ENCODE measurements around the gene THAP4.

Gene THAP4

GRCh38 chr2:241638940-241639339, 2.0 kb upstream of the THAP4 start (continued):
- no peak for TF ChIP-seq POU6F1 (CRISPR knock-in tag; IDR thresholded peaks at IDR 0.05; ENCODE audit: borderline replicate concordance, low read depth)
- no peak for TF ChIP-seq RARB (CRISPR knock-in tag; IDR thresholded peaks at IDR 0.05)
- TF ChIP-seq ZNF565 (CRISPR knock-in tag; conservative IDR thresholded peaks at IDR 0.05; ENCODE audit: low read depth), result no peak
- TF ChIP-seq TOX (CRISPR knock-in tag; IDR thresholded peaks at IDR 0.05; ENCODE audit: borderline replicate concordance), result no peak
- no peak for TF ChIP-seq ZFP3 (CRISPR knock-in tag; IDR thresholded peaks at IDR 0.05)
- TF ChIP-seq ARNTL (CRISPR knock-in tag; IDR thresholded peaks at IDR 0.05; ENCODE audit: borderline replicate concordance, low read depth), result no peak
- no peak for TF ChIP-seq TCF4 (CRISPR knock-in tag; IDR thresholded peaks at IDR 0.05; ENCODE audit: borderline replicate concordance)
- TF ChIP-seq SNAI2 (CRISPR knock-in tag; IDR thresholded peaks at IDR 0.05), result no peak
- TF ChIP-seq ISL1 (CRISPR knock-in tag; IDR thresholded peaks at IDR 0.05), result no peak
- TF ChIP-seq CREB5 (CRISPR knock-in tag; IDR thresholded peaks at IDR 0.05; ENCODE audit: low read depth), result no peak
- TF ChIP-seq OSR1 (CRISPR knock-in tag; IDR thresholded peaks at IDR 0.05), result no peak

- ATAC-seq, result peak; percentile 12
Observed at GRCh38 chr2:241637795-241638660, 1.1 kb upstream of the THAP4 start.

GRCh38 chr2:241636182-241637017, 558 bp downstream of the THAP4 start:
- TF ChIP-seq ZFP30 (CRISPR knock-in tag; IDR thresholded peaks at IDR 0.05) (no peak), TOX (CRISPR knock-in tag; IDR thresholded peaks at IDR 0.05; ENCODE audit: borderline replicate concordance) (no peak), ZFP3 (CRISPR knock-in tag; IDR thresholded peaks at IDR 0.05) (peak; percentile 70; the same call in 1 of the 2 replicates), CSRNP3 (CRISPR knock-in tag; IDR thresholded peaks at IDR 0.05) (no peak), TCF4 (CRISPR knock-in tag; IDR thresholded peaks at IDR 0.05; ENCODE audit: borderline replicate concordance) (no peak)
- peak; percentile 56 for ATAC-seq

More at GRCh38 chr2:241637795-241638660, 1.1 kb upstream of the THAP4 start:
- TF ChIP-seq ZNF565 (CRISPR knock-in tag; conservative IDR thresholded peaks at IDR 0.05; ENCODE audit: low read depth), result no peak
- TF ChIP-seq TOX (CRISPR knock-in tag; IDR thresholded peaks at IDR 0.05; ENCODE audit: borderline replicate concordance), result no peak
- no peak for TF ChIP-seq CSDC2 (CRISPR knock-in tag; IDR thresholded peaks at IDR 0.05)
- TF ChIP-seq ARNTL (CRISPR knock-in tag; IDR thresholded peaks at IDR 0.05; ENCODE audit: borderline replicate concordance, low read depth), result no peak
- TF ChIP-seq ZNF70 (CRISPR knock-in tag; IDR thresholded peaks at IDR 0.05), result no peak
- no peak for TF ChIP-seq ISL1 (CRISPR knock-in tag; IDR thresholded peaks at IDR 0.05)
- no peak for TF ChIP-seq SNAI2 (CRISPR knock-in tag; IDR thresholded peaks at IDR 0.05)
- no peak for TF ChIP-seq PPARA (CRISPR knock-in tag; IDR thresholded peaks at IDR 0.05; ENCODE audit: borderline replicate concordance)
- no peak for TF ChIP-seq ESRRG (CRISPR knock-in tag; IDR thresholded peaks at IDR 0.05)
- TF ChIP-seq TCF4 (CRISPR knock-in tag; IDR thresholded peaks at IDR 0.05; ENCODE audit: borderline replicate concordance), result no peak
- TF ChIP-seq RARB (CRISPR knock-in tag; IDR thresholded peaks at IDR 0.05), result no peak
- no peak for TF ChIP-seq OSR1 (CRISPR knock-in tag; IDR thresholded peaks at IDR 0.05)

- no peak for ATAC-seq
- TF ChIP-seq SNAI2 (CRISPR knock-in tag; IDR thresholded peaks at IDR 0.05) (no peak), ZC3H10 (CRISPR knock-in tag; IDR thresholded peaks at IDR 0.05) (no peak), TSHZ2 (CRISPR knock-in tag; IDR thresholded peaks at IDR 0.05) (no peak), ESRRG (CRISPR knock-in tag; IDR thresholded peaks at IDR 0.05) (no peak), ISL1 (CRISPR knock-in tag; IDR thresholded peaks at IDR 0.05) (no peak), ZFP30 (CRISPR knock-in tag; IDR thresholded peaks at IDR 0.05) (no peak), ZNF70 (CRISPR knock-in tag; IDR thresholded peaks at IDR 0.05) (no peak), ZNF565 (CRISPR knock-in tag; conservative IDR thresholded peaks at IDR 0.05; ENCODE audit: low read depth) (no peak), OSR1 (CRISPR knock-in tag; IDR thresholded peaks at IDR 0.05) (no peak), TOX (CRISPR knock-in tag; IDR thresholded peaks at IDR 0.05; ENCODE audit: borderline replicate concordance) (no peak), GLIS3 (CRISPR knock-in tag; IDR thresholded peaks at IDR 0.05) (no peak), POU6F1 (CRISPR knock-in tag; IDR thresholded peaks at IDR 0.05; ENCODE audit: borderline replicate concordance, low read depth) (no peak), PPARA (CRISPR knock-in tag; IDR thresholded peaks at IDR 0.05; ENCODE audit: borderline replicate concordance) (no peak), RARB (CRISPR knock-in tag; IDR thresholded peaks at IDR 0.05) (no peak), ARNTL (CRISPR knock-in tag; IDR thresholded peaks at IDR 0.05; ENCODE audit: borderline replicate concordance, low read depth) (no peak)
Observed at GRCh38 chr2:241635756-241636155, 1.2 kb downstream of the THAP4 start.
